Epithelial cell of prostate (primary cell): ENCODE measurements around the gene NMBR.
"Not testable (repeated sequence)": the region's sequence is repeated elsewhere in the genome, so short reads cannot be mapped to it uniquely, and the experiment has no call there.

Experiments
- DNase-seq: peaks from one replicate; pipeline ENCODE4 v3.0.0-alpha.2; 2011; ENCODE audit warnings: low read depth, low spot score
- H3K27ac ChIP-seq: fragments of 450-650 bp; 2 replicates; pipeline ENCODE4 v1.5.1; 2017; ENCODE audit warnings: mild to moderate bottlenecking

NMBR gene

GRCh38 chr6:142074516-142074915 is 72.4 kb downstream of the NMBR start:
- DNase-seq = no peak
- no peak overlapping the region for H3K27ac ChIP-seq

DNA sequence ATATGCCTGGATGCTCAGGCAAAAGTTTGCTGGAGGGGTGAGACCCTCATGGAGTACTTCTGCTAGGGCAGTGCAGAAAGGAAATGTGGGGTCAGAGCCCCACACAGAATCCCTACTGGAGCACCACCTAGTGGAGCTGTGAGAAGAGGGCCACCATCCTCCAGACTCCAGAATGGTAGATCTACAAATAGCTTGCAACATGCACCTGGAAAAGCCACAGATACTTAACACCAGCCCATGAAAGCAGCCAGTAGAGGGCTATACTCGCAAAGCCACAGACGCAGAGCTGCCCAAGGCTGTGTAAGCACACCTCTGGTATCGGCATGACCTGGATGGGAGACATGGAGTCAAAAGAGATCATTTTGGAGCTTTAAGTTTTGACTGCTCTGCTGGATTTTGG is 74.9 kb downstream of the NMBR start:
- H3K27ac ChIP-seq = no peak overlapping the region
- no peak for DNase-seq

DNA sequence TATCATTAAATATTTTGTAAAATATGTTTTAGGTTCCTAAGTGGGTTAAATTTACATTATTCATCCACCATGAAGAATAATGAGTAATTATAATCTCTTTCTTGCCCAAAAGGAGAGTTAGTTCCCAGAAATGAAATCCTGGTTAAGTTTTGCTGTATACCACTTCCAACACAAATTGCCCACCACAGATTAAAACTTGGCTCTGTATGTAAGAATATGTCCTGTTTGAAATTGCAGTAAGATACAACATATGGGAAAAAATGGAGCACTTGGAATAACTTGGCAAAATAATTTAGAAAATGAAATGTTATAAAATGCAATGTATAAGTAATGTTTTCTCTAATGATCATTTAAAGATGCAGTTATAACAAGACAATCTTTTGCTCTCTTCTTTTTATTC is 78.5 kb downstream of the NMBR start:
- DNase-seq = no peak
- no peak overlapping the region for H3K27ac ChIP-seq

DNA sequence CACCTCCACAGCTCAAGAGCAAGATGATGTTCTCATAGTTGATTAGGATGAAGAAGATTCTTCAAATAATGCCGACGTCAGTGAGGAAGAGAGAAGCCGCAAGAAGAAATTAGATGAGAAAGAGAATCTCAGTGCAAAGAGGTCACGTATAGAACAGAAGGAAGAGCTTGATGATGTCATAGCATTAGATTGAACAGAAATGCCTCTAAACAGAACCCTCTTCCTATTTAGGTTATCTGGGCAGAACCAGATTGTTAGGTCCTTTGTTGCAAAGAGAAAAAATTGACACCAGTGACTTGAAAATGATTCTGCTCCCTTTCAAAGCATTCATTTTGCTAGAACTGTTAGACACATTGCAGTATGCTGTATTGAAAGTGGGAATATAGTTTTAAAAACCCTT is 84.1 kb downstream of the NMBR start:
- not testable (repeated sequence) for DNase-seq, H3K27ac ChIP-seq

DNA sequence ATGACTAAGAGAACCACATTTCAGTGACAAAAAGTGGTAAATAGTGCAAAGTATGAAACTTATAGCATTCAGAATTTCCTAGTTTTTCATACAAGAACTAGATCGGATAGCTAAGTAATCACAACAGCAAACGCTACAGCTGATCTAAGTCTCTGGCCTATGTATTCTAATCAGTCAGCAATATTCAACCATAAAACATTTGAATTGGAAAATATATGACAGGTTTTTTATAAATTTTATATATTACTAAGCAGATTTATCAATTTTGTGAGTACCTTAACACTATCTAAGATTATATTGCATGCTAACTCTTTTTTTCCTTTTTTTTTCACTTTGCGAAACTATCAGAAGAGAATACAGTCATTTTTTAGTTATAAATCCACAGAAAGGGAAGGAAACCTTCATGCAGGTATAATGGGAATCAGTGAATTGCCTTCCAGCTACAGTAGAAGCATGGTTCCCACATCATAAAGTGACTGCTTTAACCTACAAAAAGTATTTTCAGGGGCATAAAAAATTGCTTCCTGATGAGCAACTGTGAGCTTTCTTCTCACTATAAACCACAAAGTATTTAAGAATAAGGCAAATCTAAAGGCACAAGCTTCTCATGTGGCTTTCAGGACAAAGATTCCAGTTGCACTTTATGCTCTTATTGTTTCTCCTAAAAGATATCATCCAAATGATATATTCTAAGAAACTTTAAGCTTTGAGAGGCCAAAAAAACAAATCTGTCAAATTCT is 88.2 kb downstream of the NMBR start:
- no peak for DNase-seq
- no peak overlapping the region for H3K27ac ChIP-seq

DNA sequence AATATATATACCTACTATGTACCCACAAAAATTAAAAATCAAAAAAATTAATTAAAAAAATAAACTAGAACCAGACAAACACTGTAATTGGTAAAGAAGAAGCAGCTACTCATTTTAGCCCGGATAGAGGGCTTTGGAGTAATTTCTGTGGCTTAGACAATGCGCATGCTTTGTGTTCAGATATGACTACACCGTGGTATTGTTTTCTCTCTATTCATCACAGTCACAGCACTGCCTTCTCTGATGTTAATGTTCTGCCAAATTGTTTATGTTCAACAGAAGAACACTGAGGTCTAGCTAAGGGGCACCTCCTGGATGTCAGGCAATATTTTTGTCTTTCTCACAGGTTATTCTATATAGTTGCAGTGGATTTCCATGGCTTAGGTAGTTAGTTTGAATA is 91.7 kb downstream of the NMBR start:
- DNase-seq = no peak
- no peak overlapping the region for H3K27ac ChIP-seq

- H3K27ac ChIP-seq = no peak overlapping the region
- DNase-seq = no peak
Observed at GRCh38 chr6:142051404-142051803, 95.5 kb downstream of the NMBR start.

DNA sequence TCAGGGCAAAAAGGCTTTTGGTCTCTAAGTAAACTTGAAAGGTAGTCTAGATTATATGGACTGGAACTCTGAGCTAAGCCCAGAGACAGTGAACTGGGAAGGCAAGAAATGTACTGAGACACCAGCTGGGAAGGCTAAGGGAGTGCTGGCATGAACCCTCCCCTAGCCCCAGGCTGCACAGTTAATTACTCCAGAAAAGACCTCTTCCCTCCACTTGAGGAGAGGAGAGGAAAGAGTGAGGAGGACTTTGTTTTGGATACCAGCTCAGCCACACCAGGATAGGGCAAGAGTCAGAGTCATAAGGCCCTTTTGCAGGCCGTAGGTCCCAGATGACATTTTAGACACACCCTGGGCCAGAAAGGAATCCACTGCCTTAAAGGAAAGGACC is 98.3 kb downstream of the NMBR start:
- H3K27ac ChIP-seq = no peak overlapping the region
- no peak for DNase-seq

GRCh38 chr6:142047934-142048592 is 98.9 kb downstream of the NMBR start:
- no peak for DNase-seq
- H3K27ac ChIP-seq = no peak overlapping the region

GRCh38 chr6:142045380-142046278 is 101.3 kb downstream of the NMBR start:
- H3K27ac ChIP-seq = no peak overlapping the region

GRCh38 chr6:142035890-142036289 is 111.0 kb downstream of the NMBR start:
- DNase-seq = no peak
- H3K27ac ChIP-seq = no peak overlapping the region

More at GRCh38 chr6:142045380-142046278, 101.3 kb downstream of the NMBR start:
- DNase-seq = no peak

DNA sequence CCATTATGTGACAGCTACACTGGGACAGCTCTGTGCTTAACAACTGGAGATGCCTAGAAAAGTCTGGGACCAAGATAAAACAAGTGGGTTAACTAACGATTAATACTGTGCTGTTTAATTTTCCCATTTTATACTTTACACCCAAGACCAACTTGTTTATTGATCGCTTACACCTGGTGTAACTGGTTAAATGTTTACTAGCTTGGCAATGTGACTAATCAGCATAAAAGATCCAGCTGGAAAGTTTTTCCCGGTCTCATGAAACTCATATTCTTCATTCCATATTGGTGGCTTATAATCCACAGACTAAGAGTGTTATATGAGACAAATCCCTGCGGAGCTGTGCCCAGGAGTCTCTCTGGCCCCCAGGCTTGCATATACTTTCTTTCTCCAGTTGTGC is 115.9 kb downstream of the NMBR start:
- DNase-seq = no peak
- no peak overlapping the region for H3K27ac ChIP-seq

GRCh38 chr6:142030115-142030619 is 116.8 kb downstream of the NMBR start:
- H3K27ac ChIP-seq = no peak overlapping the region
- no peak for DNase-seq

DNA sequence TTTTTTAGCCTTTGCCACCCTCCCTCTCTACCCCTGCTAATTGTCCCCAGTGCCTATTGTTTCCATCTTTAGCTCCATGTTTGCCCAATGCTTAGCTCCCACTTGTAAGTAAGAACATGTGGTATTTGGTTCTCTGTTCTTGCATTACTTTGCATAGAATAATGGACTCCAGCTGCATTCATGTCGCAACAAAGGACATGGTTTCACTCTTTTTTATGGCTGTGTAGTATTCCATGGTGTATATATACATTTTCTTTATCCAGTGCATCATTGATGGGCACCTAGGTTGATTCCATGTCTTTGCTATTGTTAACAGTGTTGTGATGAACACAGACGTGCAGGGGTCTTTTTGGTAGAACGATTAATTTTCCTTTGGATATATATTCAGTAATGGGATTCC is 118.4 kb downstream of the NMBR start:
- no peak for DNase-seq

DNA sequence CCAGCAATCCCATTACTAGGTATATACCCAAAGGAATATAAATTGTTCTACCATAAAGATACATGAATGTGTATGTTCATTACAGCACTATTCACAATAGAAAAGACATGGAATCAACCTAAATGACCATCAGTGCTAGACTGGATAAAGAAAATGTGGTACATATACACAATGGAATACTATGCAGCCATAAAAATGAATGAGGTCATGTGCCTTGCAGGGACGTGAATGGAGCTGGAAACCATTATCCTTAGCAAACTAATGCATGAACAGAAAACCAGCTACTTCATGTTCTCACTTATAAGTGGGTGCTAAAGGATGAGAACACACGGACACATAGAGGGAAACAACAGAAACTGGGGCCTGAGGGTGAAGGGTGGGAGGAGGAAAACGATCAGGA is 119.1 kb downstream of the NMBR start:
- not testable (repeated sequence) for DNase-seq, H3K27ac ChIP-seq

More for the DNA sequence above, 118.4 kb downstream of the NMBR start:
- no peak overlapping the region for H3K27ac ChIP-seq

DNA sequence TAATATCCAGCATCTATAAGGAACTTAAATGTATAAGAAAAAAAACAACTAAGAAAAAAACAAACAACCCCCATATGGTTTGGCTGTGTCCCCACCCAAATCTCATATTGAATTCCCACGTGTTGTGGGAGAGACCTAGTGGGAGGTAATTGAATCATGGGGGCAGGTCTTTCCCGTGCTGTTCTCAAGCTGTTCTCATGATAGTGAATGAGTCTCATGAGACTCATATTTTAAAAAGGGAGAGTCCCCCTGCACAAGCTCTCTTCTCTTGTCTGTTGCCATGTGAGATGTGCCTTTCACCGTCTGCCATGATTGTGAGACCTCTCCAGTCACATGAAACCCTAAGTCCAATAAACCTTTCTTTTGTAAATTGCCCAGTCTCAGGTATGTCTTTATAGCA is 119.8 kb downstream of the NMBR start:
- no peak for DNase-seq
- H3K27ac ChIP-seq = peak overlapping the region; percentile 34

GRCh38 chr6:142026471-142026870 is 120.5 kb downstream of the NMBR start:
- peak; percentile 33 for DNase-seq
- peak overlapping the region; percentile 34 for H3K27ac ChIP-seq
